Panc1 (cell line): Measurements from ENCODE around the gene NTF4.

ENCODE experiments used
- POLR2AphosphoS5 ChIP-seq: IDR thresholded peaks from 2 replicates; pipeline ENCODE4 v1.6.1; 2012; ENCODE audit warnings: mild to moderate bottlenecking, low read depth, low read length, moderate library complexity
- TCF7L2 ChIP-seq: IDR thresholded peaks from 2 replicates; pipeline ENCODE4 v1.6.1; 2011; ENCODE audit warnings: mild to moderate bottlenecking, low read depth, low read length, inconsistent platforms
- TF ChIP-seq, protein P1 (sequence below): fragments of 450-650 bp; IDR thresholded peaks from 2 replicates; pipeline ENCODE4 v1.5.1; 2017; ENCODE audit warnings: mild to moderate bottlenecking
- TF ChIP-seq, protein P2 (sequence below), 2 experiments: IDR thresholded peaks; 2 replicates each; pipeline ENCODE4 v1.6.1; 2011 to 2012; ENCODE audit warnings: low read depth in 2 of 2, control low read depth in 1 of 2, low read length in 1 of 2, mild to moderate bottlenecking in 1 of 2, moderate library complexity in 1 of 2; ENCODE audit not compliant: insufficient read depth in 1 of 2

DNA sequence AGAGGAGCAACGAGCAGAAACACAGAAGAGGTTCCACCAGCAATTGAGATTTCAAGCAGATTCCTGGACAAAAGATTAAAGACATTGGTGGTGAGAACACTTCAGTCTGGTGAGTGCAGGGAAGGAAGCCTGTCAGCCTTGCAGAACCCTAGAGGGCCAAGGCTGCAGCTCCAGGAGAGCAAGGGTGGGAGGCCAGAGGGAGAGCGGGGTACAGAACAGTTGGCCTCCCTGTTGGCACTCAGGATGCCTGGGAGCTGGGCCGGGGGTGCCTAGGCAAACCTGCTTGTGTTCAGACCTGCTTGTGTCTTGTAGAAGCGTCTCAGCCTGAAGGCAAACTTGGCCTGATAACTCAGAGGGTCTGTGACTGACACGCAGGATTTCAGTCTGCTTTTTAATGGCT is 44.4 kb upstream of the NTF4 start:
- TF ChIP-seq, protein P1, sequence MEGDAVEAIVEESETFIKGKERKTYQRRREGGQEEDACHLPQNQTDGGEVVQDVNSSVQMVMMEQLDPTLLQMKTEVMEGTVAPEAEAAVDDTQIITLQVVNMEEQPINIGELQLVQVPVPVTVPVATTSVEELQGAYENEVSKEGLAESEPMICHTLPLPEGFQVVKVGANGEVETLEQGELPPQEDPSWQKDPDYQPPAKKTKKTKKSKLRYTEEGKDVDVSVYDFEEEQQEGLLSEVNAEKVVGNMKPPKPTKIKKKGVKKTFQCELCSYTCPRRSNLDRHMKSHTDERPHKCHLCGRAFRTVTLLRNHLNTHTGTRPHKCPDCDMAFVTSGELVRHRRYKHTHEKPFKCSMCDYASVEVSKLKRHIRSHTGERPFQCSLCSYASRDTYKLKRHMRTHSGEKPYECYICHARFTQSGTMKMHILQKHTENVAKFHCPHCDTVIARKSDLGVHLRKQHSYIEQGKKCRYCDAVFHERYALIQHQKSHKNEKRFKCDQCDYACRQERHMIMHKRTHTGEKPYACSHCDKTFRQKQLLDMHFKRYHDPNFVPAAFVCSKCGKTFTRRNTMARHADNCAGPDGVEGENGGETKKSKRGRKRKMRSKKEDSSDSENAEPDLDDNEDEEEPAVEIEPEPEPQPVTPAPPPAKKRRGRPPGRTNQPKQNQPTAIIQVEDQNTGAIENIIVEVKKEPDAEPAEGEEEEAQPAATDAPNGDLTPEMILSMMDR: no peak
- TF ChIP-seq, protein P2, sequence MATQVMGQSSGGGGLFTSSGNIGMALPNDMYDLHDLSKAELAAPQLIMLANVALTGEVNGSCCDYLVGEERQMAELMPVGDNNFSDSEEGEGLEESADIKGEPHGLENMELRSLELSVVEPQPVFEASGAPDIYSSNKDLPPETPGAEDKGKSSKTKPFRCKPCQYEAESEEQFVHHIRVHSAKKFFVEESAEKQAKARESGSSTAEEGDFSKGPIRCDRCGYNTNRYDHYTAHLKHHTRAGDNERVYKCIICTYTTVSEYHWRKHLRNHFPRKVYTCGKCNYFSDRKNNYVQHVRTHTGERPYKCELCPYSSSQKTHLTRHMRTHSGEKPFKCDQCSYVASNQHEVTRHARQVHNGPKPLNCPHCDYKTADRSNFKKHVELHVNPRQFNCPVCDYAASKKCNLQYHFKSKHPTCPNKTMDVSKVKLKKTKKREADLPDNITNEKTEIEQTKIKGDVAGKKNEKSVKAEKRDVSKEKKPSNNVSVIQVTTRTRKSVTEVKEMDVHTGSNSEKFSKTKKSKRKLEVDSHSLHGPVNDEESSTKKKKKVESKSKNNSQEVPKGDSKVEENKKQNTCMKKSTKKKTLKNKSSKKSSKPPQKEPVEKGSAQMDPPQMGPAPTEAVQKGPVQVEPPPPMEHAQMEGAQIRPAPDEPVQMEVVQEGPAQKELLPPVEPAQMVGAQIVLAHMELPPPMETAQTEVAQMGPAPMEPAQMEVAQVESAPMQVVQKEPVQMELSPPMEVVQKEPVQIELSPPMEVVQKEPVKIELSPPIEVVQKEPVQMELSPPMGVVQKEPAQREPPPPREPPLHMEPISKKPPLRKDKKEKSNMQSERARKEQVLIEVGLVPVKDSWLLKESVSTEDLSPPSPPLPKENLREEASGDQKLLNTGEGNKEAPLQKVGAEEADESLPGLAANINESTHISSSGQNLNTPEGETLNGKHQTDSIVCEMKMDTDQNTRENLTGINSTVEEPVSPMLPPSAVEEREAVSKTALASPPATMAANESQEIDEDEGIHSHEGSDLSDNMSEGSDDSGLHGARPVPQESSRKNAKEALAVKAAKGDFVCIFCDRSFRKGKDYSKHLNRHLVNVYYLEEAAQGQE (IDR thresholded peaks at IDR 0.05; ENCODE audit: insufficient read depth in 1 of 2, low read depth in 2 of 2, low read length in 1 of 2): no peak
- TF ChIP-seq POLR2AphosphoS5 (no peak), TCF7L2 (no peak)
